ENCODE results near the gene DGKZ. TPM values are rescaled to one million over a fixed set of nuclear protein-coding genes. Genes with fewer than 3 reads are reported as not detected.

The DGKZ gene
- total RNA-seq, 1 donor from 2014 or later: 46.8 TPM

GRCh38 chr11:46333394-46333947 lies 13.8 kb upstream of the DGKZ start:
- no peak for TF ChIP-seq CTCF (IDR thresholded peaks at IDR 0.05)
- DNase-seq (ENCODE audit: low spot score): no peak
- Mint-ChIP-seq H3K36me3 (ENCODE audit: low read depth) (no peaks in the 10 kb centered on the region), H3K27ac (ENCODE audit: unreplicated experiment) (no peak overlapping the region), H3K4me1 (ENCODE audit: low read depth) (peaks cover 30% of the 10 kb centered on the region), H3K9me3 (ENCODE audit: low read depth) (no peaks in the 10 kb centered on the region), H3K4me3 (ENCODE audit: unreplicated experiment) (peak overlapping the region; percentile 41), H3K27me3 (ENCODE audit: low read depth) (peaks cover 11% of the 10 kb centered on the region)

- no peak for TF ChIP-seq CTCF (IDR thresholded peaks at IDR 0.05)
- no peak for DNase-seq (ENCODE audit: low spot score)
- Mint-ChIP-seq H3K4me3 (ENCODE audit: unreplicated experiment) (no peak overlapping the region), H3K27me3 (ENCODE audit: low read depth) (peaks cover 11% of the 10 kb centered on the region), H3K27ac (ENCODE audit: unreplicated experiment) (no peak overlapping the region), H3K36me3 (ENCODE audit: low read depth) (no peaks in the 10 kb centered on the region), H3K4me1 (ENCODE audit: low read depth) (peaks cover 38% of the 10 kb centered on the region), H3K9me3 (ENCODE audit: low read depth) (no peaks in the 10 kb centered on the region)
Observed at GRCh38 chr11:46334211-46334610, 13.1 kb upstream of the DGKZ start.

- H3K9me3 Mint-ChIP-seq (ENCODE audit: low read depth): no peaks in the 10 kb centered on the region
- DNase-seq (ENCODE audit: low spot score): no peak
- no peak overlapping the region for H3K4me3 Mint-ChIP-seq (ENCODE audit: unreplicated experiment)
- H3K27me3 Mint-ChIP-seq (ENCODE audit: low read depth): peaks cover 11% of the 10 kb centered on the region
- peaks cover 41% of the 10 kb centered on the region for H3K4me1 Mint-ChIP-seq (ENCODE audit: low read depth)
- H3K36me3 Mint-ChIP-seq (ENCODE audit: low read depth): no peaks in the 10 kb centered on the region
- TF ChIP-seq CTCF (IDR thresholded peaks at IDR 0.05): no peak
- H3K27ac Mint-ChIP-seq (ENCODE audit: unreplicated experiment): no peak overlapping the region
Observed at GRCh38 chr11:46335271-46335670, 12.0 kb upstream of the DGKZ start.

- H3K4me3 Mint-ChIP-seq (ENCODE audit: unreplicated experiment): no peak overlapping the region
- H3K4me1 Mint-ChIP-seq (ENCODE audit: low read depth): peaks cover 34% of the 10 kb centered on the region
- no peaks in the 10 kb centered on the region for H3K9me3 Mint-ChIP-seq (ENCODE audit: low read depth)
- no peak for DNase-seq (ENCODE audit: low spot score)
- H3K27me3 Mint-ChIP-seq (ENCODE audit: low read depth): peaks cover 9% of the 10 kb centered on the region
- TF ChIP-seq CTCF (IDR thresholded peaks at IDR 0.05): no peak
- H3K27ac Mint-ChIP-seq (ENCODE audit: unreplicated experiment): no peak overlapping the region
- no peaks in the 10 kb centered on the region for H3K36me3 Mint-ChIP-seq (ENCODE audit: low read depth)
Observed at GRCh38 chr11:46335890-46336562, 11.2 kb upstream of the DGKZ start.

DNA sequence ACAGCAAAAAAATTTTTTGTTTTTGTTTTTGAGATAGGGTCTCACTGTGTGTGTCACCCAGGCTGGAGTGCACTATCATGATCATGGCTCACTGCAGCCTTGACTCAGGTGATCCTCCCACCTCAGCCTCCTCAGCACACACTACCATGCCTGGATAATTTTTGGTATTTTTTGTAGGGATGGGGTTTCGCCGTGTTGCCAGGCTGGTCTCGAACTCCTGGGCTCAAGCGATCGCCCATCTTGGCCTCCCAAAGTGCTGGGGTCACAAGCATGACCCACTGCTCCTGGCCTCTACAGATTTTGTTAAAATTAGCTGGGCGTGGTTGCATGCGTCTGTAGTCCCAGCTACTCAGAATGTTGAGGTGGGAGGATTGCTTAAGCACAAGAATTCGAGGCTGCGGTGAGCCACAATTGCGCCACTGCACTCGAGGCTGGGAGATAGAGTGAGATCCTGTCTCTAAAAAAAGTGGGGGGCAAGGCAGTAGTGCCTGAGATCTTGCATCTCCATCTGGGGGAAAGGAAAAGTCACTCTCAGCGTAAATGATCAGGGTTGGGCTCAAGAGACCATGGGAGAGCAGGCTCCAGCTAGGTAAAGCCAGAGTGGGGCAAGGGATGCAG lies 10.6 kb upstream of the DGKZ start:
- no peak overlapping the region for H3K4me3 Mint-ChIP-seq (ENCODE audit: unreplicated experiment)
- DNase-seq (ENCODE audit: low spot score): no peak

More for the DNA sequence above, 10.6 kb upstream of the DGKZ start:
- H3K4me1 Mint-ChIP-seq (ENCODE audit: low read depth): peaks cover 31% of the 10 kb centered on the region
- H3K36me3 Mint-ChIP-seq (ENCODE audit: low read depth): no peaks in the 10 kb centered on the region
- H3K9me3 Mint-ChIP-seq (ENCODE audit: low read depth): no peaks in the 10 kb centered on the region
- no peak for TF ChIP-seq CTCF (IDR thresholded peaks at IDR 0.05)
- peaks cover 3% of the 10 kb centered on the region for H3K27me3 Mint-ChIP-seq (ENCODE audit: low read depth)
- H3K27ac Mint-ChIP-seq (ENCODE audit: unreplicated experiment): no peak overlapping the region

Measured in chondrocyte (in vitro differentiated cells).